GM23338 (cell line): ENCODE results near the gene DAZAP1. TPM values are rescaled to one million over a fixed set of nuclear protein-coding genes. Genes with fewer than 3 reads are reported as not detected.

ENCODE experiments used
- ATAC-seq: fragments of 200-7000 bp; cut with Tn5 transposase; 3 replicates; pipeline ENCODE4 v1.9.1; 2020
- DNase-seq: peaks from one replicate; pipeline ENCODE4 v3.0.0-alpha.2; 2015; ENCODE audit warnings: low spot score
- H2AFZ ChIP-seq: fragments of 200-600 bp; sonication (generic); 2 replicates; pipeline ENCODE4 v1.8.0; 2016; ENCODE audit warnings: antibody characterized with exemption, mild to moderate bottlenecking, moderate library complexity
- H3F3A ChIP-seq: fragments of 200-600 bp; sonication (generic); replicated peaks from 2 replicates; pipeline ENCODE4 v1.8.0; 2017; ENCODE audit warnings: antibody characterized with exemption, mixed run types, low read depth
- H3K27ac ChIP-seq: fragments of 200-600 bp; sonication (generic); 2 replicates; pipeline ENCODE4 v1.6.1; 2016; ENCODE audit warnings: low read depth
- H3K27me3 ChIP-seq: fragments of 200-600 bp; sonication (generic); 2 replicates; pipeline ENCODE4 v1.8.0; 2016; ENCODE audit warnings: mild to moderate bottlenecking, mixed run types, moderate library complexity; ENCODE audit not compliant: insufficient read depth
- H3K36me3 ChIP-seq: fragments of 200-600 bp; sonication (generic); 2 replicates; pipeline ENCODE4 v1.8.0; 2016; ENCODE audit warnings: mild to moderate bottlenecking; ENCODE audit not compliant: insufficient read depth
- H3K4me1 ChIP-seq: fragments of 200-600 bp; sonication (generic); 2 replicates; pipeline ENCODE4 v1.8.0; 2016; ENCODE audit warnings: mild to moderate bottlenecking, moderate library complexity; ENCODE audit not compliant: insufficient read depth
- H3K4me2 ChIP-seq: fragments of 200-600 bp; sonication (generic); 2 replicates; pipeline ENCODE4 v1.7.1; 2017; ENCODE audit warnings: mixed run types
- H3K4me3 ChIP-seq: fragments of 200-600 bp; sonication (generic); 2 replicates; pipeline ENCODE4 v1.6.1; 2016; ENCODE audit warnings: mixed run types
- H3K79me2 ChIP-seq: fragments of 200-600 bp; sonication (generic); replicated peaks from 2 replicates; pipeline ENCODE4 v1.8.0; 2017; ENCODE audit warnings: mild to moderate bottlenecking; ENCODE audit not compliant: insufficient read depth
- H3K9me2 ChIP-seq: fragments of 200-600 bp; sonication (generic); 2 replicates; pipeline ENCODE4 v1.8.0; 2017; ENCODE audit not compliant: insufficient read depth
- H4K20me1 ChIP-seq: fragments of 200-600 bp; sonication (generic); replicated peaks from 2 replicates; pipeline ENCODE4 v1.8.0; 2017; ENCODE audit warnings: mild to moderate bottlenecking; ENCODE audit not compliant: insufficient read depth
- H3K27ac Mint-ChIP-seq: 2 replicates; pipeline ENCODE4 v1.8.0; 2020; ENCODE audit warnings: inconsistent platforms, mild to moderate bottlenecking, moderate library complexity, mixed read lengths
- H3K27me3 Mint-ChIP-seq: 3 replicates; pipeline ENCODE4 v1.8.0; 2022; ENCODE audit warnings: low read depth, mild to moderate bottlenecking, moderate library complexity, mixed read lengths, inconsistent platforms; ENCODE audit not compliant: insufficient read depth, poor library complexity
- H3K36me3 Mint-ChIP-seq: 3 replicates; pipeline ENCODE4 v1.8.0; 2021; ENCODE audit warnings: low read depth, mild to moderate bottlenecking, inconsistent platforms, moderate library complexity, mixed read lengths
- H3K4me1 Mint-ChIP-seq: 3 replicates; pipeline ENCODE4 v1.8.0; 2020; ENCODE audit warnings: mild to moderate bottlenecking, inconsistent platforms, mixed read lengths
- H3K4me3 Mint-ChIP-seq: 3 replicates; pipeline ENCODE4 v1.8.0; 2021; ENCODE audit warnings: moderate library complexity, mild to moderate bottlenecking, inconsistent platforms, mixed read lengths
- H3K9me3 Mint-ChIP-seq: 3 replicates; pipeline ENCODE4 v1.8.0; 2020; ENCODE audit warnings: moderate library complexity, mild to moderate bottlenecking, inconsistent platforms, mixed read lengths
- EZH2 ChIP-seq: fragments of 200-600 bp; sonication (generic); IDR thresholded peaks from one replicate; pipeline ENCODE4 v1.8.0; 2017; ENCODE audit warnings: antibody characterized with exemption, mild to moderate bottlenecking, low read depth; ENCODE audit not compliant: unreplicated experiment
- EZH2phosphoT487 ChIP-seq: fragments of 200-600 bp; sonication (generic); IDR thresholded peaks from one replicate; pipeline ENCODE4 v1.8.1; 2018; ENCODE audit warnings: antibody characterized with exemption; ENCODE audit not compliant: unreplicated experiment
- NANOG ChIP-seq: IDR thresholded peaks from 2 replicates; pipeline ENCODE4 v1.6.1; 2016; ENCODE audit warnings: antibody characterized with exemption, borderline replicate concordance
- POLR2AphosphoS5 ChIP-seq: IDR thresholded peaks from 2 replicates; pipeline ENCODE4 v1.6.1; 2016; ENCODE audit warnings: antibody characterized with exemption, low read depth
- STAT1 ChIP-seq: IDR thresholded peaks from one replicate; pipeline ENCODE4 v1.6.1; 2016; ENCODE audit warnings: antibody characterized with exemption; ENCODE audit not compliant: unreplicated experiment
- ZNF114 ChIP-seq: fragments of 250-450 bp; sonication (Bioruptor Pico); IDR thresholded peaks from 2 replicates; pipeline ENCODE4 v1.5.0; 2020; ENCODE audit warnings: mild to moderate bottlenecking, moderate library complexity
- ZNF331 ChIP-seq: fragments of 250-450 bp; sonication (Bioruptor Pico); IDR thresholded peaks from 2 replicates; pipeline ENCODE4 v1.5.0; 2020; ENCODE audit warnings: low read depth, mild to moderate bottlenecking, moderate library complexity
- polyA plus RNA-seq: library from polyadenylated mRNA; unstranded; fragments of >200 nt; fragmentation: Nextera tagmentation; extraction: Ambion mirVana; gene quantifications from 2 replicates; pipeline ENCODE4 v1.2.1, GENCODE V29; 2016
- total RNA-seq: library from RNA; depleted of rRNA; stranded (reverse); fragments of >200 nt; shearing (Covaris generic); gene quantifications from 2 replicates; pipeline ENCODE4 v1.2.3, GENCODE V29; 2014
- TF ChIP-seq, protein P1 (sequence below): IDR thresholded peaks from 2 replicates; pipeline ENCODE4 v1.6.1; 2016; ENCODE audit warnings: antibody characterized with exemption
- TF ChIP-seq, protein P2 (sequence below), 2 experiments: fragments of 200-600 bp in 1 of 2; sonication (generic) in 1 of 2; conservative IDR thresholded peaks; 2 replicates each; pipeline versions ENCODE4 v1.5.1 to v1.6.1; 2016 to 2017; ENCODE audit warnings: antibody characterized with exemption in 2 of 2, low read depth in 2 of 2, mild to moderate bottlenecking in 2 of 2, moderate library complexity in 1 of 2
- TF ChIP-seq, protein P3 (sequence below): fragments of 250-450 bp; sonication (Bioruptor Pico); IDR thresholded peaks from 2 replicates; pipeline ENCODE4 v1.5.0; 2020; ENCODE audit warnings: mild to moderate bottlenecking, moderate library complexity
- TF ChIP-seq, protein P4 (sequence below): IDR thresholded peaks from one replicate; pipeline ENCODE4 v1.6.1; 2018; ENCODE audit warnings: antibody characterized with exemption; ENCODE audit not compliant: unreplicated experiment

Gene DAZAP1
- total and polyA plus RNA-seq, 2 experiments from 2014 or later: 44.1 to 194 TPM

DNA sequence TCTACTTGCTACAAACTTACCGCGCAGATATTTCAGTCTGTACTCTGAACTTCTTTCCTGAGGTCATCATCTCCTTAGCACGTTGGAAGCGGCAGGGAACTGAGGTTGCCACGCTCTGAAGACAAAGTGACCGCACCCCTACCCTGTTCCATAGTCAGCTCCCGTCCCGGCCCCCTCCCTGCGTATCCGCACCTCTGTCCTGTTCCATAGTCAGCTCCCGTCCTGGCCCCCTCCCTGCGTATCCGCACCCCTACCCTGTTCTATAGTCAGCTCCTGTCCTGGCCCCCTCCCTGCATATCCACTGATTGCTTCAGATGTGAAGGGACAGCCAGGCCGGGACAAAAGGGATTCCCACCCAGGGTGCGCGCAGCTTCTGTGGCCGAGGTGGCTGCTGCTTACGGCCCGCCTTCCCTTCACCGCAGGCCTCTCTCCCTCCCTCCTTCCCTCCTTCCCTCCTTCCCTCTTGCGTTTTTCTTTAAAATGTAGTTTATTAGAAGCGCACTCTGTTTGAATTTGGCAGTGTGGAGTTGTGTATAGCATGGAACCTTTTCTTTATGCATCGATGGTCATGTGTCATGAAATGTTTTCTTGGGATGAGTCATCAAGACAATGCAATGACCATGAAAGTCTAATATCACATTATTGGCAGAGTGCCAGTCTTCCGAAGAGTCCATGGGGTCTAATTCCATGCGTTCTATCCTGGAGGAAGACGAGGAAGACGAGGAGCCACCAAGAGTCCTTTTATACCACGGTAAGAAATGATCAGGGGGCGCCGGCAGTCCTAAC lies 45.6 kb upstream of the DAZAP1 start:
- Histone ChIP-seq H2AFZ (no peak overlapping the region), H3K4me3 (no peak overlapping the region), H3K36me3 (peaks cover 36% of the 10 kb centered on the region), H3K27me3 (no peaks in the 10 kb centered on the region), H3K4me2 (no peak overlapping the region), H4K20me1 (peaks cover 33% of the 10 kb centered on the region), H3K27ac (no peak overlapping the region), H3K9me2 (no peaks in the 10 kb centered on the region), H3F3A (peaks cover 38% of the 10 kb centered on the region), H3K4me1 (peaks cover 25% of the 10 kb centered on the region), H3K79me2 (peaks cover 44% of the 10 kb centered on the region)
- Mint-ChIP-seq H3K27ac (0 out of 2 replicates have a peak overlapping the region, but pooled peaks have one; percentile 5), H3K4me1 (peaks cover 36% of the 10 kb centered on the region), H3K27me3 (peaks cover 9% of the 10 kb centered on the region), H3K9me3 (no peaks in the 10 kb centered on the region), H3K36me3 (peaks cover 87% of the 10 kb centered on the region), H3K4me3 (no peak overlapping the region)
- DNase-seq: no peak
- no peak for ATAC-seq
- TF ChIP-seq, protein P1, sequence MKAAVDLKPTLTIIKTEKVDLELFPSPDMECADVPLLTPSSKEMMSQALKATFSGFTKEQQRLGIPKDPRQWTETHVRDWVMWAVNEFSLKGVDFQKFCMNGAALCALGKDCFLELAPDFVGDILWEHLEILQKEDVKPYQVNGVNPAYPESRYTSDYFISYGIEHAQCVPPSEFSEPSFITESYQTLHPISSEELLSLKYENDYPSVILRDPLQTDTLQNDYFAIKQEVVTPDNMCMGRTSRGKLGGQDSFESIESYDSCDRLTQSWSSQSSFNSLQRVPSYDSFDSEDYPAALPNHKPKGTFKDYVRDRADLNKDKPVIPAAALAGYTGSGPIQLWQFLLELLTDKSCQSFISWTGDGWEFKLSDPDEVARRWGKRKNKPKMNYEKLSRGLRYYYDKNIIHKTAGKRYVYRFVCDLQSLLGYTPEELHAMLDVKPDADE: no peak
- TF ChIP-seq, protein P2, sequence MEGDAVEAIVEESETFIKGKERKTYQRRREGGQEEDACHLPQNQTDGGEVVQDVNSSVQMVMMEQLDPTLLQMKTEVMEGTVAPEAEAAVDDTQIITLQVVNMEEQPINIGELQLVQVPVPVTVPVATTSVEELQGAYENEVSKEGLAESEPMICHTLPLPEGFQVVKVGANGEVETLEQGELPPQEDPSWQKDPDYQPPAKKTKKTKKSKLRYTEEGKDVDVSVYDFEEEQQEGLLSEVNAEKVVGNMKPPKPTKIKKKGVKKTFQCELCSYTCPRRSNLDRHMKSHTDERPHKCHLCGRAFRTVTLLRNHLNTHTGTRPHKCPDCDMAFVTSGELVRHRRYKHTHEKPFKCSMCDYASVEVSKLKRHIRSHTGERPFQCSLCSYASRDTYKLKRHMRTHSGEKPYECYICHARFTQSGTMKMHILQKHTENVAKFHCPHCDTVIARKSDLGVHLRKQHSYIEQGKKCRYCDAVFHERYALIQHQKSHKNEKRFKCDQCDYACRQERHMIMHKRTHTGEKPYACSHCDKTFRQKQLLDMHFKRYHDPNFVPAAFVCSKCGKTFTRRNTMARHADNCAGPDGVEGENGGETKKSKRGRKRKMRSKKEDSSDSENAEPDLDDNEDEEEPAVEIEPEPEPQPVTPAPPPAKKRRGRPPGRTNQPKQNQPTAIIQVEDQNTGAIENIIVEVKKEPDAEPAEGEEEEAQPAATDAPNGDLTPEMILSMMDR (conservative IDR thresholded peaks at IDR 0.05; ENCODE audit: low read depth in 2 of 2): no peak
- TF ChIP-seq EZH2 (no peak), ZNF331 (CRISPR knock-in tag) (no peak), STAT1 (no peak), NANOG (no peak), ZNF114 (CRISPR knock-in tag) (no peak), POLR2AphosphoS5 (no peak), EZH2phosphoT487 (no peak)
- TF ChIP-seq, protein P3, sequence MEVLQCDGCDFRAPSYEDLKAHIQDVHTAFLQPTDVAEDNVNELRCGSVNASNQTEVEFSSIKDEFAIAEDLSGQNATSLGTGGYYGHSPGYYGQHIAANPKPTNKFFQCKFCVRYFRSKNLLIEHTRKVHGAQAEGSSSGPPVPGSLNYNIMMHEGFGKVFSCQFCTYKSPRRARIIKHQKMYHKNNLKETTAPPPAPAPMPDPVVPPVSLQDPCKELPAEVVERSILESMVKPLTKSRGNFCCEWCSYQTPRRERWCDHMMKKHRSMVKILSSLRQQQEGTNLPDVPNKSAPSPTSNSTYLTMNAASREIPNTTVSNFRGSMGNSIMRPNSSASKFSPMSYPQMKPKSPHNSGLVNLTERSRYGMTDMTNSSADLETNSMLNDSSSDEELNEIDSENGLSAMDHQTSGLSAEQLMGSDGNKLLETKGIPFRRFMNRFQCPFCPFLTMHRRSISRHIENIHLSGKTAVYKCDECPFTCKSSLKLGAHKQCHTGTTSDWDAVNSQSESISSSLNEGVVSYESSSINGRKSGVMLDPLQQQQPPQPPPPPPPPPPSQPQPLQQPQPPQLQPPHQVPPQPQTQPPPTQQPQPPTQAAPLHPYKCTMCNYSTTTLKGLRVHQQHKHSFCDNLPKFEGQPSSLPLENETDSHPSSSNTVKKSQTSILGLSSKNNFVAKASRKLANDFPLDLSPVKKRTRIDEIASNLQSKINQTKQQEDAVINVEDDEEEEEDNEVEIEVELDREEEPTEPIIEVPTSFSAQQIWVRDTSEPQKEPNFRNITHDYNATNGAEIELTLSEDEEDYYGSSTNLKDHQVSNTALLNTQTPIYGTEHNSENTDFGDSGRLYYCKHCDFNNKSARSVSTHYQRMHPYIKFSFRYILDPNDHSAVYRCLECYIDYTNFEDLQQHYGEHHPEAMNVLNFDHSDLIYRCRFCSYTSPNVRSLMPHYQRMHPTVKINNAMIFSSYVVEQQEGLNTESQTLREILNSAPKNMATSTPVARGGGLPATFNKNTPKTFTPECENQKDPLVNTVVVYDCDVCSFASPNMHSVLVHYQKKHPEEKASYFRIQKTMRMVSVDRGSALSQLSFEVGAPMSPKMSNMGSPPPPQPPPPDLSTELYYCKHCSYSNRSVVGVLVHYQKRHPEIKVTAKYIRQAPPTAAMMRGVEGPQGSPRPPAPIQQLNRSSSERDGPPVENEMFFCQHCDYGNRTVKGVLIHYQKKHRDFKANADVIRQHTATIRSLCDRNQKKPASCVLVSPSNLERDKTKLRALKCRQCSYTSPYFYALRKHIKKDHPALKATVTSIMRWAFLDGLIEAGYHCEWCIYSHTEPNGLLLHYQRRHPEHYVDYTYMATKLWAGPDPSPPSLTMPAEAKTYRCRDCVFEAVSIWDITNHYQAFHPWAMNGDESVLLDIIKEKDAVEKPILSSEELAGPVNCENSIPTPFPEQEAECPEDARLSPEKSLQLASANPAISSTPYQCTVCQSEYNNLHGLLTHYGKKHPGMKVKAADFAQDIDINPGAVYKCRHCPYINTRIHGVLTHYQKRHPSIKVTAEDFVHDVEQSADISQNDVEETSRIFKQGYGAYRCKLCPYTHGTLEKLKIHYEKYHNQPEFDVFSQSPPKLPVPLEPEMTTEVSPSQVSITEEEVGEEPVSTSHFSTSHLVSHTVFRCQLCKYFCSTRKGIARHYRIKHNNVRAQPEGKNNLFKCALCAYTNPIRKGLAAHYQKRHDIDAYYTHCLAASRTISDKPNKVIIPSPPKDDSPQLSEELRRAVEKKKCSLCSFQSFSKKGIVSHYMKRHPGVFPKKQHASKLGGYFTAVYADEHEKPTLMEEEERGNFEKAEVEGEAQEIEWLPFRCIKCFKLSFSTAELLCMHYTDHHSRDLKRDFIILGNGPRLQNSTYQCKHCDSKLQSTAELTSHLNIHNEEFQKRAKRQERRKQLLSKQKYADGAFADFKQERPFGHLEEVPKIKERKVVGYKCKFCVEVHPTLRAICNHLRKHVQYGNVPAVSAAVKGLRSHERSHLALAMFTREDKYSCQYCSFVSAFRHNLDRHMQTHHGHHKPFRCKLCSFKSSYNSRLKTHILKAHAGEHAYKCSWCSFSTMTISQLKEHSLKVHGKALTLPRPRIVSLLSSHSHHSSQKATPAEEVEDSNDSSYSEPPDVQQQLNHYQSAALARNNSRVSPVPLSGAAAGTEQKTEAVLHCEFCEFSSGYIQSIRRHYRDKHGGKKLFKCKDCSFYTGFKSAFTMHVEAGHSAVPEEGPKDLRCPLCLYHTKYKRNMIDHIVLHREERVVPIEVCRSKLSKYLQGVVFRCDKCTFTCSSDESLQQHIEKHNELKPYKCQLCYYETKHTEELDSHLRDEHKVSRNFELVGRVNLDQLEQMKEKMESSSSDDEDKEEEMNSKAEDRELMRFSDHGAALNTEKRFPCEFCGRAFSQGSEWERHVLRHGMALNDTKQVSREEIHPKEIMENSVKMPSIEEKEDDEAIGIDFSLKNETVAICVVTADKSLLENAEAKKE (CRISPR knock-in tag): no peak
- TF ChIP-seq, protein P4, sequence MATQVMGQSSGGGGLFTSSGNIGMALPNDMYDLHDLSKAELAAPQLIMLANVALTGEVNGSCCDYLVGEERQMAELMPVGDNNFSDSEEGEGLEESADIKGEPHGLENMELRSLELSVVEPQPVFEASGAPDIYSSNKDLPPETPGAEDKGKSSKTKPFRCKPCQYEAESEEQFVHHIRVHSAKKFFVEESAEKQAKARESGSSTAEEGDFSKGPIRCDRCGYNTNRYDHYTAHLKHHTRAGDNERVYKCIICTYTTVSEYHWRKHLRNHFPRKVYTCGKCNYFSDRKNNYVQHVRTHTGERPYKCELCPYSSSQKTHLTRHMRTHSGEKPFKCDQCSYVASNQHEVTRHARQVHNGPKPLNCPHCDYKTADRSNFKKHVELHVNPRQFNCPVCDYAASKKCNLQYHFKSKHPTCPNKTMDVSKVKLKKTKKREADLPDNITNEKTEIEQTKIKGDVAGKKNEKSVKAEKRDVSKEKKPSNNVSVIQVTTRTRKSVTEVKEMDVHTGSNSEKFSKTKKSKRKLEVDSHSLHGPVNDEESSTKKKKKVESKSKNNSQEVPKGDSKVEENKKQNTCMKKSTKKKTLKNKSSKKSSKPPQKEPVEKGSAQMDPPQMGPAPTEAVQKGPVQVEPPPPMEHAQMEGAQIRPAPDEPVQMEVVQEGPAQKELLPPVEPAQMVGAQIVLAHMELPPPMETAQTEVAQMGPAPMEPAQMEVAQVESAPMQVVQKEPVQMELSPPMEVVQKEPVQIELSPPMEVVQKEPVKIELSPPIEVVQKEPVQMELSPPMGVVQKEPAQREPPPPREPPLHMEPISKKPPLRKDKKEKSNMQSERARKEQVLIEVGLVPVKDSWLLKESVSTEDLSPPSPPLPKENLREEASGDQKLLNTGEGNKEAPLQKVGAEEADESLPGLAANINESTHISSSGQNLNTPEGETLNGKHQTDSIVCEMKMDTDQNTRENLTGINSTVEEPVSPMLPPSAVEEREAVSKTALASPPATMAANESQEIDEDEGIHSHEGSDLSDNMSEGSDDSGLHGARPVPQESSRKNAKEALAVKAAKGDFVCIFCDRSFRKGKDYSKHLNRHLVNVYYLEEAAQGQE: no peak
